ENCODE results near the gene ANKRD13D. TPM values are rescaled to one million over a fixed set of nuclear protein-coding genes. Genes with fewer than 3 reads are reported as not detected.
"Not testable (repeated sequence)": the region's sequence is repeated elsewhere in the genome, so short reads cannot be mapped to it uniquely, and the experiment has no call there.

The ANKRD13D gene
- total RNA-seq, 8 experiments from 2014 or later: 14.5 to 43.1 (median 32.9) TPM

- Histone ChIP-seq H3K4me1 (replicated peaks in 1 of 2) (no peaks in the 10 kb centered on the region), H3K27ac (no peak overlapping the region), H3K4me3 (no peak overlapping the region)
- in situ Hi-C loops (cut with MboI; ENCODE audit: low pct_unique_long_range_greater_than_20kb in 2 of 9, low sequenced_read_pairs in 9 of 9, unreplicated experiment in 9 of 9): no loop called here
- 73 to 100% (median 95%) methylated on average over 1 to 10 of the region's 14 CpGs; no CpG with 5 or more reads in 1 of the 10 experiments for WGBS, 10 experiments
- peak; percentile 35 to 95 (median 54) for ATAC-seq (replicated peaks in 6 of 8)
Observed at GRCh38 chr11:67253872-67254624, 35.1 kb upstream of the ANKRD13D start.

GRCh38 chr11:67254798-67255197 is 34.3 kb upstream of the ANKRD13D start:
- Histone ChIP-seq H3K4me1 (replicated peaks in 1 of 2) (no peaks in the 10 kb centered on the region), H3K4me3 (no peak overlapping the region), H3K27ac (no peak overlapping the region)
- ATAC-seq (replicated peaks in 6 of 8): peak in 2 of 8 experiments; percentile 10 to 12
- in situ Hi-C loops (cut with MboI; ENCODE audit: low pct_unique_long_range_greater_than_20kb in 2 of 9, low sequenced_read_pairs in 9 of 9, unreplicated experiment in 9 of 9): no loop called here
- 90 to 100% (median 96%) methylated on average over 4 to 15 of the region's 15 CpGs; no CpG with 5 or more reads in 1 of the 10 experiments for WGBS, 10 experiments

GRCh38 chr11:67255353-67255752 is 33.8 kb upstream of the ANKRD13D start:
- Histone ChIP-seq H3K4me3 (no peak overlapping the region), H3K4me1 (replicated peaks in 1 of 2) (no peaks in the 10 kb centered on the region), H3K27ac (no peak overlapping the region)
- peak in 3 of 8 experiments; percentile 3 to 16 (median 7) for ATAC-seq (replicated peaks in 6 of 8)
- WGBS, 10 experiments: 80 to 100% (median 83%) methylated on average over 1 to 3 of the region's 10 CpGs; no CpG with 5 or more reads in 5 of the 10 experiments
- in situ Hi-C loops (cut with MboI; ENCODE audit: low pct_unique_long_range_greater_than_20kb in 2 of 9, low sequenced_read_pairs in 9 of 9, unreplicated experiment in 9 of 9): no loop called here

GRCh38 chr11:67255864-67256263 is 33.2 kb upstream of the ANKRD13D start:
- Histone ChIP-seq H3K4me1 (replicated peaks in 1 of 2) (no peaks in the 10 kb centered on the region), H3K4me3 (no peak overlapping the region), H3K27ac (no peak overlapping the region)
- peak in 3 of 8 experiments; percentile 18 to 34 (median 20) for ATAC-seq (replicated peaks in 6 of 8)
- WGBS, 10 experiments: 33 to 100% (median 90%) methylated on average over 1 to 3 of the region's 8 CpGs; no CpG with 5 or more reads in 4 of the 10 experiments
- in situ Hi-C loops (cut with MboI; ENCODE audit: low pct_unique_long_range_greater_than_20kb in 2 of 9, low sequenced_read_pairs in 9 of 9, unreplicated experiment in 9 of 9): no loop called here

GRCh38 chr11:67256477-67257135 is 32.5 kb upstream of the ANKRD13D start:
- 80 to 100% (median 100%) methylated on average over 1 of the region's 5 CpGs; no CpG with 5 or more reads in 3 of the 10 experiments for WGBS, 10 experiments
- in situ Hi-C loops (cut with MboI; ENCODE audit: low pct_unique_long_range_greater_than_20kb in 2 of 9, low sequenced_read_pairs in 9 of 9, unreplicated experiment in 9 of 9): no loop called here
- Histone ChIP-seq H3K4me1 (replicated peaks in 1 of 2) (peaks cover 0 to 4% of the 10 kb centered on the region in 2 donors), H3K4me3 (no peak overlapping the region), H3K27ac (no peak overlapping the region)
- no peak for ATAC-seq (replicated peaks in 6 of 8)

GRCh38 chr11:67260406-67260805 is 28.7 kb upstream of the ANKRD13D start:
- in situ Hi-C loops (cut with MboI; ENCODE audit: low pct_unique_long_range_greater_than_20kb in 2 of 9, low sequenced_read_pairs in 9 of 9, unreplicated experiment in 9 of 9): loop anchor here in 1 of 9 experiments (10.0 kb wide), 1 partner anchor 54 kb away; no protein-coding TSS in a partner anchor
- Histone ChIP-seq H3K27ac (no peak overlapping the region), H3K4me3 (no peak overlapping the region), H3K4me1 (replicated peaks in 1 of 2) (peaks cover 0 to 7% of the 10 kb centered on the region in 2 donors)
- no peak for ATAC-seq (replicated peaks in 6 of 8)
- WGBS, 10 experiments: 60 to 100% (median 100%) methylated on average over 1 to 3 of the region's 6 CpGs; no CpG with 5 or more reads in 3 of the 10 experiments

GRCh38 chr11:67260885-67261639 is 28.0 kb upstream of the ANKRD13D start:
- in situ Hi-C loops (cut with MboI; ENCODE audit: low pct_unique_long_range_greater_than_20kb in 2 of 9, low sequenced_read_pairs in 9 of 9, unreplicated experiment in 9 of 9): loop anchor here in 1 of 9 experiments (10.0 kb wide), 1 partner anchor 54 kb away; no protein-coding TSS in a partner anchor
- H3K4me1 ChIP-seq (replicated peaks in 1 of 2); H3K27ac ChIP-seq: not testable (repeated sequence)
- 17 to 89% (median 30%) methylated on average over 2 to 8 of the region's 50 CpGs; no CpG with 5 or more reads in 5 of the 10 experiments for WGBS, 10 experiments
- ATAC-seq (replicated peaks in 6 of 8): peak; percentile 8 to 52 (median 26)
- H3K4me3 ChIP-seq: peak overlapping the region; percentile 23 to 35 (median 33)

GRCh38 chr11:67261640-67261945 is 27.5 kb upstream of the ANKRD13D start:
- in situ Hi-C loops (cut with MboI; ENCODE audit: low pct_unique_long_range_greater_than_20kb in 2 of 9, low sequenced_read_pairs in 9 of 9, unreplicated experiment in 9 of 9): loop anchor here in 1 of 9 experiments (10.0 kb wide), 1 partner anchor 53 kb away; no protein-coding TSS in a partner anchor
- Histone ChIP-seq H3K27ac (no peak overlapping the region), H3K4me3 (peak overlapping the region; percentile 23 to 35 (median 33)), H3K4me1 (replicated peaks in 1 of 2) (peaks cover 2 to 7% of the 10 kb centered on the region in 2 donors)
- peak in 7 of 8 experiments; percentile 1 to 24 (median 12) for ATAC-seq (replicated peaks in 6 of 8)
- 27 to 55% methylated on average over 2 to 3 of the region's 18 CpGs; no CpG with 5 or more reads in 8 of the 10 experiments for WGBS, 10 experiments

GRCh38 chr11:67261946-67262681 is 27.0 kb upstream of the ANKRD13D start:
- ATAC-seq (replicated peaks in 6 of 8): peak in 1 of 8 experiments; percentile 0
- WGBS, 10 experiments: 0 to 100% (median 60%) methylated on average over 1 to 11 of the region's 18 CpGs; no CpG with 5 or more reads in 1 of the 10 experiments
- no peak overlapping the region for H3K4me3 ChIP-seq
- H3K4me1 ChIP-seq (replicated peaks in 1 of 2): peaks cover 2 to 7% of the 10 kb centered on the region in 2 donors
- in situ Hi-C loops (cut with MboI; ENCODE audit: low pct_unique_long_range_greater_than_20kb in 2 of 9, low sequenced_read_pairs in 9 of 9, unreplicated experiment in 9 of 9): loop anchor here in 1 of 9 experiments (10.0 kb wide), 1 partner anchor 53 kb away; no protein-coding TSS in a partner anchor
- no peak overlapping the region for H3K27ac ChIP-seq

GRCh38 chr11:67262731-67263675 is 26.1 kb upstream of the ANKRD13D start:
- 0 to 80% (median 30%) methylated on average over 1 to 14 of the region's 22 CpGs; no CpG with 5 or more reads in 2 of the 10 experiments for WGBS, 10 experiments
- Histone ChIP-seq H3K4me3 (no peak overlapping the region), H3K4me1 (replicated peaks in 1 of 2) (peaks cover 9 to 13% of the 10 kb centered on the region in 2 donors), H3K27ac (no peak overlapping the region)
- ATAC-seq (replicated peaks in 6 of 8): peak; percentile 33 to 73 (median 66)
- in situ Hi-C loops (cut with MboI; ENCODE audit: low pct_unique_long_range_greater_than_20kb in 2 of 9, low sequenced_read_pairs in 9 of 9, unreplicated experiment in 9 of 9): loop anchor here in 1 of 9 experiments (10.0 kb wide), 1 partner anchor 52 kb away; no protein-coding TSS in a partner anchor

GRCh38 chr11:67264260-67264659 is 24.8 kb upstream of the ANKRD13D start:
- ATAC-seq (replicated peaks in 6 of 8): no peak
- in situ Hi-C loops (cut with MboI; ENCODE audit: low pct_unique_long_range_greater_than_20kb in 2 of 9, low sequenced_read_pairs in 9 of 9, unreplicated experiment in 9 of 9): loop anchor here in 1 of 9 experiments (10.0 kb wide), 1 partner anchor 51 kb away; no protein-coding TSS in a partner anchor
- 83 to 100% (median 94%) methylated on average over 1 to 5 of the region's 5 CpGs; no CpG with 5 or more reads in 1 of the 10 experiments for WGBS, 10 experiments

More at GRCh38 chr11:67264260-67264659, 24.8 kb upstream of the ANKRD13D start:
- Histone ChIP-seq H3K4me1 (replicated peaks in 1 of 2) (peaks cover 13 to 20% of the 10 kb centered on the region in 2 donors), H3K4me3 (no peak overlapping the region), H3K27ac (no peak overlapping the region)

Measured in motor neuron (in vitro differentiated cells).